OCI-LY7 (cell line): ENCODE results near the gene DCAF8. TPM values are rescaled to one million over a fixed set of nuclear protein-coding genes. Genes with fewer than 3 reads are reported as not detected.

Source experiments
- BruUV-seq: library from RNA; stranded (reverse); fragments of 400-500 nt; replicated peaks from 2 replicates; lab custom pipeline; 2021; lab: Mats Ljungman, UMichigan
- CTCF ChIA-PET: fragments of 300-600 bp; sonication (Branson Sonifier 250); formaldehyde crosslinking; loops from one replicate; lab custom pipeline; 2022; ENCODE audit warnings: antibody characterized with exemption; ENCODE audit not compliant: unreplicated experiment; lab: Charles Lee
- POLR2A ChIA-PET: fragments of 300-600 bp; sonication (Branson Sonifier 250); formaldehyde crosslinking; loops from one replicate; lab custom pipeline; 2022; ENCODE audit warnings: antibody characterized with exemption; lab: Charles Lee
- DNase-seq: peaks from one replicate; pipeline ENCODE4 v3.0.0-alpha.2; 2015; ENCODE audit warnings: low spot score
- H2AFZ ChIP-seq: fragments of 200-600 bp; sonication (generic), shearing (Covaris generic); 2 replicates; pipeline ENCODE4 v1.6.1; 2014; ENCODE audit warnings: mild to moderate bottlenecking, antibody characterized with exemption, low read length, moderate library complexity
- H3K27ac ChIP-seq: fragments of 200-600 bp; sonication (generic); 2 replicates; pipeline ENCODE4 v1.5.1; 2014; ENCODE audit warnings: mixed run types, low read depth, mild to moderate bottlenecking, moderate library complexity, low read length, inconsistent platforms; ENCODE audit not compliant: poor library complexity, severe bottlenecking
- H3K36me3 ChIP-seq: fragments of 200-600 bp; sonication (generic); 2 replicates; pipeline ENCODE4 v1.6.1; 2014; ENCODE audit warnings: mild to moderate bottlenecking, antibody characterized with exemption, low read length, moderate library complexity, mixed read lengths; ENCODE audit not compliant: insufficient read depth
- H3K4me1 ChIP-seq: fragments of 200-600 bp; sonication (generic); 2 replicates; pipeline ENCODE4 v1.5.1; 2014; ENCODE audit warnings: mild to moderate bottlenecking, low read length; ENCODE audit not compliant: insufficient read depth, poor library complexity, severe bottlenecking
- H3K4me2 ChIP-seq: fragments of 200-600 bp; sonication (generic); 2 replicates; pipeline ENCODE4 v1.6.1; 2014; ENCODE audit warnings: mild to moderate bottlenecking, low read length
- H3K4me3 ChIP-seq: fragments of 200-600 bp; sonication (generic); 2 replicates; pipeline ENCODE4 v1.5.1; 2014; ENCODE audit warnings: mild to moderate bottlenecking, low read depth, low read length; ENCODE audit not compliant: poor library complexity, severe bottlenecking
- H3K79me2 ChIP-seq: fragments of 200-600 bp; sonication (generic); 2 replicates; pipeline ENCODE4 v1.6.1; 2016; ENCODE audit warnings: low read depth, mild to moderate bottlenecking, low read length, moderate library complexity, mixed read lengths; ENCODE audit not compliant: insufficient read depth
- H3K9me2 ChIP-seq: fragments of 200-600 bp; sonication (generic); 2 replicates; pipeline ENCODE4 v1.6.1; 2016; ENCODE audit warnings: mild to moderate bottlenecking, low read length, mixed read lengths; ENCODE audit not compliant: insufficient read depth
- H3K9me3 ChIP-seq: fragments of 200-600 bp; sonication (generic); 2 replicates; pipeline ENCODE4 v1.6.1; 2014; ENCODE audit warnings: mild to moderate bottlenecking, mixed run types, low read length, mixed read lengths
- H4K20me1 ChIP-seq: fragments of 200-600 bp; sonication (generic); 2 replicates; pipeline ENCODE4 v1.6.1; 2014; ENCODE audit warnings: mild to moderate bottlenecking, antibody characterized with exemption, low read length, moderate library complexity, mixed read lengths; ENCODE audit not compliant: insufficient read depth
- CTCF ChIP-seq: fragments of 200-600 bp; sonication (generic); conservative IDR thresholded peaks from 2 replicates; pipeline ENCODE4 v1.5.1; 2014; ENCODE audit warnings: mild to moderate bottlenecking, antibody characterized with exemption, low read length, moderate library complexity, mixed read lengths
- EZH2phosphoT487 ChIP-seq: fragments of 200-600 bp; sonication (generic); IDR thresholded peaks from 2 replicates; pipeline ENCODE4 v1.6.1; 2018; ENCODE audit warnings: low read depth, borderline replicate concordance, mild to moderate bottlenecking, mixed run types, antibody characterized with exemption, low read length, moderate library complexity, mixed read lengths
- intact Hi-C: fragments of 100-400 bp; cut with micrococcal nuclease; formaldehyde crosslinking; loops from one replicate; pipeline ENCODE4 v1.10.0; 2022; ENCODE audit not compliant: unreplicated experiment
- total RNA-seq, 2 experiments: library from RNA; depleted of rRNA in 1 of 2; stranded (reverse); fragments of >200 nt in 1 of 2; shearing (Covaris generic) in 1 of 2; gene quantifications; 2 replicates each; pipeline ENCODE4 v1.2.3, GENCODE V29; 2014 to 2022

Gene DCAF8
- total RNA-seq, 2 experiments from 2014 or later, result 118 to 139 TPM

GRCh38 chr1:160207771-160208556 lies 54.4 kb downstream of the DCAF8 start:
- ChIA-PET CTCF (no interaction called here), POLR2A (interaction anchor here (1.1 to 1.3 kb wide), 2 partner anchors 11 to 126 kb away, joined by 3 read pairs; no protein-coding TSS in a partner anchor)
- Histone ChIP-seq H3K27ac (no peak overlapping the region), H3K4me2 (no peak overlapping the region), H3K36me3 (peaks cover 61% of the 10 kb centered on the region), H3K4me3 (no peak overlapping the region), H3K79me2 (peaks cover 6% of the 10 kb centered on the region; the same call in 1 of the 2 replicates), H2AFZ (no peak overlapping the region), H3K9me2 (no peaks in the 10 kb centered on the region), H4K20me1 (0 out of 2 replicates have a peak, but pooled peaks cover 5% of the 10 kb centered on the region), H3K4me1 (peaks cover 39% of the 10 kb centered on the region), H3K9me3 (no peaks in the 10 kb centered on the region)
- TF ChIP-seq CTCF (no peak), EZH2phosphoT487 (no peak)
- intact Hi-C loops, result no loop called here
- no peak for DNase-seq
- no TSS peak for BruUV-seq

GRCh38 chr1:160207118-160207650 lies 55.2 kb downstream of the DCAF8 start:
- 0 out of 2 replicates have a peak, but pooled peaks cover 5% of the 10 kb centered on the region for H4K20me1 ChIP-seq
- BruUV-seq, result TSS peak; percentile 41

More at GRCh38 chr1:160207118-160207650, 55.2 kb downstream of the DCAF8 start:
- H3K79me2 ChIP-seq, result peaks cover 6% of the 10 kb centered on the region; the same call in 1 of the 2 replicates
- peak overlapping the region; percentile 81 for H3K27ac ChIP-seq
- TF ChIP-seq CTCF, result no peak
- TF ChIP-seq EZH2phosphoT487, result no peak
- H3K4me1 ChIP-seq, result peaks cover 39% of the 10 kb centered on the region
- intact Hi-C loops, result no loop called here
- peaks cover 53% of the 10 kb centered on the region for H3K36me3 ChIP-seq
- H2AFZ ChIP-seq, result no peak overlapping the region
- peak overlapping the region; percentile 97 for H3K4me2 ChIP-seq
- POLR2A ChIA-PET, result no interaction called here
- CTCF ChIA-PET, result interaction anchor here (1.2 kb wide), 1 partner anchor 45 kb away, joined by 4 read pairs; no protein-coding TSS in a partner anchor
- H3K9me2 ChIP-seq, result no peaks in the 10 kb centered on the region
- peak overlapping the region; percentile 98 for H3K4me3 ChIP-seq
- no peak for DNase-seq
- no peaks in the 10 kb centered on the region for H3K9me3 ChIP-seq
